CD4-positive, alpha-beta memory T cell (primary cell): ENCODE data around the gene MYBPH. TPM values are rescaled to one million over a fixed set of nuclear protein-coding genes. Genes with fewer than 3 reads are reported as not detected.

Source experiments
- CTCF ChIA-PET: fragments of 350-600 bp; sonication (Branson Sonifier 250); formaldehyde crosslinking; loops from one replicate; lab custom pipeline; 2021; ENCODE audit warnings: inconsistent platforms; ENCODE audit not compliant: partially characterized antibody; lab: Charles Lee
- POLR2A ChIA-PET: fragments of 350-600 bp; sonication (Branson Sonifier 250); formaldehyde crosslinking; loops from one replicate; lab custom pipeline; 2021; ENCODE audit not compliant: partially characterized antibody; lab: Charles Lee
- DNase-seq, 5 donors: peaks; one replicate each; pipeline versions ENCODE4 v3.0.0 to v3.0.0-alpha.2; 2020 to 2022; ENCODE audit warnings: mixed read lengths in 1 of 5
- H3K27ac ChIP-seq: one replicate; pipeline ENCODE4 v1.7.0; 2013; ENCODE audit warnings: low read depth, low read length
- H3K27me3 ChIP-seq: 2 replicates; pipeline ENCODE4 v1.7.0; 2013; ENCODE audit warnings: mild to moderate bottlenecking, low read length, moderate library complexity; ENCODE audit not compliant: insufficient read depth
- H3K36me3 ChIP-seq: 2 replicates; pipeline ENCODE4 v1.7.0; 2013; ENCODE audit warnings: mild to moderate bottlenecking, low read length, moderate library complexity; ENCODE audit not compliant: insufficient read depth
- H3K4me1 ChIP-seq: 2 replicates; pipeline ENCODE4 v1.7.0; 2013; ENCODE audit warnings: mild to moderate bottlenecking, low read length, moderate library complexity; ENCODE audit not compliant: insufficient read depth
- H3K4me3 ChIP-seq, 2 donors: one replicate each; pipeline ENCODE4 v1.7.0; 2013; ENCODE audit warnings: low read length in 2 of 2, mild to moderate bottlenecking in 1 of 2
- H3K9me3 ChIP-seq, 2 donors: one replicate each; pipeline ENCODE4 v1.7.0; 2013; ENCODE audit warnings: low read length in 2 of 2, control low read depth in 1 of 2; ENCODE audit not compliant: control insufficient read depth in 1 of 2
- H3K27ac Mint-ChIP-seq, 7 donors: one replicate each; pipeline ENCODE4 v1.8.0; 2020 to 2021; ENCODE audit warnings: mixed read lengths in 7 of 7, mild to moderate bottlenecking in 6 of 7, inconsistent platforms in 3 of 7, moderate library complexity in 3 of 7
- H3K27me3 Mint-ChIP-seq, 2 donors: one replicate each; pipeline ENCODE4 v1.8.0; 2020 to 2021; ENCODE audit warnings: mixed read lengths in 2 of 2
- H3K36me3 Mint-ChIP-seq, 2 donors: one replicate each; pipeline ENCODE4 v1.8.0; 2020 to 2021; ENCODE audit warnings: mixed read lengths in 2 of 2, inconsistent platforms in 1 of 2, mild to moderate bottlenecking in 1 of 2
- H3K4me1 Mint-ChIP-seq, 4 donors: one replicate each; pipeline ENCODE4 v1.8.0; 2020 to 2021; ENCODE audit warnings: mixed read lengths in 4 of 4, mild to moderate bottlenecking in 1 of 4
- H3K4me3 Mint-ChIP-seq, 8 donors: one replicate each; pipeline ENCODE4 v1.8.0; 2020 to 2021; ENCODE audit warnings: mixed read lengths in 8 of 8, mild to moderate bottlenecking in 7 of 8, moderate library complexity in 6 of 8, inconsistent platforms in 3 of 8
- H3K9me3 Mint-ChIP-seq, 8 donors: one replicate each; pipeline ENCODE4 v1.8.0; 2020 to 2021; ENCODE audit warnings: mixed read lengths in 8 of 8, mild to moderate bottlenecking in 5 of 8, inconsistent platforms in 3 of 8, moderate library complexity in 1 of 8
- intact Hi-C: fragments of 100-400 bp; cut with micrococcal nuclease; formaldehyde crosslinking; loops from one replicate; pipeline ENCODE4 v1.15.1; 2023
- polyA plus RNA-seq, 2 donors: library from polyadenylated mRNA; unstranded; fragments of 300-500 nt; fragmentation: Illumina TruSeq; gene quantifications; one replicate each; pipeline ENCODE4 v1.2.3, GENCODE V29; 2021
- total RNA-seq, 2 experiments: library from RNA; stranded (reverse); gene quantifications; one replicate each; pipeline ENCODE4 v1.2.3, GENCODE V29; 2021

Gene MYBPH
- total and polyA plus RNA-seq, 4 experiments from 2014 or later = not detected

- H3K4me1 ChIP-seq = no peaks in the 10 kb centered on the region
- H3K9me3 ChIP-seq = no peaks in the 10 kb centered on the region
- no peak for DNase-seq
- POLR2A ChIA-PET = no interaction called here
- no peak overlapping the region for H3K27ac ChIP-seq
- no peak overlapping the region for H3K27ac Mint-ChIP-seq
- no peak overlapping the region for H3K4me3 Mint-ChIP-seq
- H3K4me1 Mint-ChIP-seq = no peaks in the 10 kb centered on the region
- H3K9me3 Mint-ChIP-seq = peaks cover 0 to 1% (median 0%) of the 10 kb centered on the region in 8 donors
- peaks cover 0 to 1% of the 10 kb centered on the region in 2 donors for H3K27me3 Mint-ChIP-seq
- no peaks in the 10 kb centered on the region for H3K36me3 Mint-ChIP-seq
- no peak overlapping the region for H3K4me3 ChIP-seq
- intact Hi-C loops = no loop called here
- no peaks in the 10 kb centered on the region for H3K36me3 ChIP-seq
- H3K27me3 ChIP-seq = no peaks in the 10 kb centered on the region
- CTCF ChIA-PET = no interaction called here
Measured at GRCh38 chr1:203150511-203151297, 24.9 kb downstream of the MYBPH start.

- no peaks in the 10 kb centered on the region for H3K36me3 ChIP-seq
- no peaks in the 10 kb centered on the region for H3K4me1 ChIP-seq
- no peaks in the 10 kb centered on the region for H3K36me3 Mint-ChIP-seq
- H3K4me3 ChIP-seq = no peak overlapping the region
- H3K4me3 Mint-ChIP-seq = no peak overlapping the region
- no peaks in the 10 kb centered on the region for H3K4me1 Mint-ChIP-seq
- peaks cover 0 to 1% of the 10 kb centered on the region in 2 donors for H3K27me3 Mint-ChIP-seq
- H3K27ac ChIP-seq = no peak overlapping the region
- CTCF ChIA-PET = no interaction called here
- H3K9me3 Mint-ChIP-seq = peaks cover 0 to 1% (median 0%) of the 10 kb centered on the region in 8 donors
- no peaks in the 10 kb centered on the region for H3K9me3 ChIP-seq
- no peak overlapping the region for H3K27ac Mint-ChIP-seq
- no peaks in the 10 kb centered on the region for H3K27me3 ChIP-seq
- DNase-seq = no peak
- POLR2A ChIA-PET = no interaction called here
- intact Hi-C loops = no loop called here
Measured at GRCh38 chr1:203149188-203149840, 26.3 kb downstream of the MYBPH start.

GRCh38 chr1:203148579-203148978, 27.0 kb downstream of the MYBPH start:
- ChIA-PET CTCF (interaction anchor here (1.4 kb wide), 1 partner anchor 48 kb away, joined by 3 read pairs; no protein-coding TSS in a partner anchor), POLR2A (no interaction called here)
- no peaks in the 10 kb centered on the region for H3K9me3 ChIP-seq
- H3K4me3 ChIP-seq = no peak overlapping the region
- no peaks in the 10 kb centered on the region for H3K4me1 ChIP-seq
- no peak overlapping the region for H3K27ac Mint-ChIP-seq
- intact Hi-C loops = no loop called here
- H3K36me3 ChIP-seq = no peaks in the 10 kb centered on the region
- no peak overlapping the region for H3K27ac ChIP-seq
- DNase-seq = no peak
- no peaks in the 10 kb centered on the region for H3K36me3 Mint-ChIP-seq
- H3K4me3 Mint-ChIP-seq = no peak overlapping the region
- H3K27me3 Mint-ChIP-seq = no peaks in the 10 kb centered on the region
- H3K4me1 Mint-ChIP-seq = no peaks in the 10 kb centered on the region
- no peaks in the 10 kb centered on the region for H3K27me3 ChIP-seq
- peaks cover 0 to 6% (median 0%) of the 10 kb centered on the region in 8 donors for H3K9me3 Mint-ChIP-seq

- no peak overlapping the region for H3K27ac Mint-ChIP-seq
- no peaks in the 10 kb centered on the region for H3K9me3 ChIP-seq
- ChIA-PET POLR2A (no interaction called here), CTCF (interaction anchor here (0.5 to 1.4 kb wide), 2 partner anchors 47 to 96 kb away, joined by 3 read pairs; no protein-coding TSS in a partner anchor)
- no peak for DNase-seq
- H3K9me3 Mint-ChIP-seq = peaks cover 0 to 8% (median 0%) of the 10 kb centered on the region in 8 donors
- intact Hi-C loops = no loop called here
- no peaks in the 10 kb centered on the region for H3K4me1 Mint-ChIP-seq
- H3K27me3 ChIP-seq = no peaks in the 10 kb centered on the region
- no peaks in the 10 kb centered on the region for H3K27me3 Mint-ChIP-seq
- no peaks in the 10 kb centered on the region for H3K36me3 Mint-ChIP-seq
- no peak overlapping the region for H3K4me3 ChIP-seq
- no peak overlapping the region for H3K4me3 Mint-ChIP-seq
- no peaks in the 10 kb centered on the region for H3K36me3 ChIP-seq
- no peak overlapping the region for H3K27ac ChIP-seq
- H3K4me1 ChIP-seq = no peaks in the 10 kb centered on the region
Measured at GRCh38 chr1:203148127-203148526, 27.5 kb downstream of the MYBPH start.

GRCh38 chr1:203147376-203147775, 28.2 kb downstream of the MYBPH start:
- H3K4me1 ChIP-seq = no peaks in the 10 kb centered on the region
- no peaks in the 10 kb centered on the region for H3K27me3 Mint-ChIP-seq
- intact Hi-C loops = no loop called here
- CTCF ChIA-PET = interaction anchor here (1.4 kb wide), 1 partner anchor 46 kb away, joined by 3 read pairs; no protein-coding TSS in a partner anchor
- POLR2A ChIA-PET = no interaction called here
- no peak overlapping the region for H3K27ac ChIP-seq
- H3K4me3 ChIP-seq = no peak overlapping the region
- no peaks in the 10 kb centered on the region for H3K27me3 ChIP-seq
- no peaks in the 10 kb centered on the region for H3K4me1 Mint-ChIP-seq
- no peak overlapping the region for H3K27ac Mint-ChIP-seq
- no peak overlapping the region for H3K4me3 Mint-ChIP-seq
- no peaks in the 10 kb centered on the region for H3K36me3 ChIP-seq
- H3K36me3 Mint-ChIP-seq = no peaks in the 10 kb centered on the region
- H3K9me3 Mint-ChIP-seq = peaks cover 0 to 8% (median 0%) of the 10 kb centered on the region in 8 donors
- H3K9me3 ChIP-seq = no peaks in the 10 kb centered on the region
- no peak for DNase-seq

GRCh38 chr1:203146537-203146936, 29.1 kb downstream of the MYBPH start:
- ChIA-PET CTCF (no interaction called here), POLR2A (no interaction called here)
- Histone ChIP-seq H3K27ac (no peak overlapping the region), H3K4me1 (no peaks in the 10 kb centered on the region), H3K9me3 (no peaks in the 10 kb centered on the region), H3K4me3 (no peak overlapping the region), H3K27me3 (no peaks in the 10 kb centered on the region), H3K36me3 (no peaks in the 10 kb centered on the region)
- H3K36me3 Mint-ChIP-seq = no peaks in the 10 kb centered on the region
- H3K9me3 Mint-ChIP-seq = peaks cover 0 to 8% (median 0%) of the 10 kb centered on the region in 8 donors
- no peak overlapping the region for H3K27ac Mint-ChIP-seq
- intact Hi-C loops = no loop called here
- H3K4me1 Mint-ChIP-seq = no peaks in the 10 kb centered on the region
- H3K27me3 Mint-ChIP-seq = peaks cover 0 to 2% of the 10 kb centered on the region in 2 donors
- DNase-seq = no peak
- no peak overlapping the region for H3K4me3 Mint-ChIP-seq

- Histone ChIP-seq H3K27ac (no peak overlapping the region), H3K36me3 (no peaks in the 10 kb centered on the region), H3K4me1 (no peaks in the 10 kb centered on the region), H3K27me3 (no peaks in the 10 kb centered on the region), H3K4me3 (no peak overlapping the region), H3K9me3 (no peaks in the 10 kb centered on the region)
- ChIA-PET POLR2A (no interaction called here), CTCF (no interaction called here)
- no peak overlapping the region for H3K4me3 Mint-ChIP-seq
- peaks cover 0 to 8% (median 0%) of the 10 kb centered on the region in 8 donors for H3K9me3 Mint-ChIP-seq
- H3K27me3 Mint-ChIP-seq = peaks cover 0 to 2% of the 10 kb centered on the region in 2 donors
- DNase-seq = no peak
- H3K36me3 Mint-ChIP-seq = no peaks in the 10 kb centered on the region
- intact Hi-C loops = no loop called here
- H3K4me1 Mint-ChIP-seq = no peaks in the 10 kb centered on the region
- no peak overlapping the region for H3K27ac Mint-ChIP-seq
Measured at GRCh38 chr1:203146042-203146369, 29.6 kb downstream of the MYBPH start.
